Activated B cell treated with CpG ODN at 0.5 μM for 24 hours (primary cell): ENCODE measurements around the gene TICAM2. TPM values are rescaled to one million over a fixed set of nuclear protein-coding genes. Genes with fewer than 3 reads are reported as not detected.

ENCODE experiments used
- ATAC-seq: fragments of 200-7000 bp; cut with Tn5 transposase; one replicate; pipeline ENCODE4 v1.10.0; 2021; ENCODE audit warnings: low read depth, mild to moderate bottlenecking, moderate library complexity
- CTCF ChIA-PET: fragments of 350-600 bp; sonication (Branson Sonifier 250); formaldehyde crosslinking; loops from one replicate; lab custom pipeline; 2021; ENCODE audit warnings: antibody characterized with exemption; lab: Charles Lee
- POLR2A ChIA-PET: fragments of 350-600 bp; sonication (Branson Sonifier 250); formaldehyde crosslinking; loops from one replicate; lab custom pipeline; 2021; ENCODE audit warnings: antibody characterized with exemption; lab: Charles Lee
- DNase-seq: peaks from one replicate; pipeline ENCODE4 v3.0.0; 2022
- H3K27ac Mint-ChIP-seq: one replicate; pipeline ENCODE4 v1.8.0; 2020; ENCODE audit warnings: mixed read lengths
- H3K27me3 Mint-ChIP-seq: one replicate; pipeline ENCODE4 v1.8.0; 2021; ENCODE audit warnings: mixed read lengths
- H3K36me3 Mint-ChIP-seq: one replicate; pipeline ENCODE4 v1.8.0; 2021; ENCODE audit warnings: low read depth, mixed read lengths
- H3K4me1 Mint-ChIP-seq: one replicate; pipeline ENCODE4 v1.8.0; 2021; ENCODE audit warnings: mixed read lengths
- H3K4me3 Mint-ChIP-seq: one replicate; pipeline ENCODE4 v1.8.0; 2020; ENCODE audit warnings: mild to moderate bottlenecking, mixed read lengths
- H3K9me3 Mint-ChIP-seq: one replicate; pipeline ENCODE4 v1.8.0; 2020; ENCODE audit warnings: mixed read lengths
- CTCF ChIP-seq: fragments of 200-600 bp; IDR thresholded peaks from one replicate; pipeline ENCODE4 v1.8.0; 2022; ENCODE audit warnings: antibody characterized with exemption, mild to moderate bottlenecking
- intact Hi-C: fragments of 100-400 bp; cut with micrococcal nuclease; formaldehyde crosslinking; loops from one replicate; pipeline ENCODE4 v1.15.1; 2024
- total RNA-seq: library from RNA; stranded (reverse); gene quantifications from 2 replicates; pipeline ENCODE4 v1.2.3, GENCODE V29; 2022

TICAM2 gene
- total RNA-seq, 1 donor from 2014 or later = 12.4 TPM

- no peak for TF ChIP-seq CTCF
- DNase-seq = no peak
- POLR2A ChIA-PET = interaction anchor here (1.0 to 3.9 kb wide), 4 partner anchors 8 to 214 kb away, joined by 3 to 31 read pairs (median 14); partner anchors contain the start of gene TICAM2
- H3K4me1 Mint-ChIP-seq = peaks cover 67% of the 10 kb centered on the region
- intact Hi-C loops = loop anchor here (1.0 to 10.0 kb wide), 2 partner anchors 12 to 1032 kb away; partner anchors contain the start of gene SEMA6A
- peak overlapping the region; percentile 98 for H3K4me3 Mint-ChIP-seq
- no peaks in the 10 kb centered on the region for H3K9me3 Mint-ChIP-seq
- H3K36me3 Mint-ChIP-seq = peaks cover 57% of the 10 kb centered on the region
- H3K27ac Mint-ChIP-seq = peak overlapping the region; percentile 96
- no peak for ATAC-seq
- CTCF ChIA-PET = no interaction called here
- no peaks in the 10 kb centered on the region for H3K27me3 Mint-ChIP-seq
Measured at GRCh38 chr5:115542651-115543364, 59.5 kb downstream of the TICAM2 start.

- TF ChIP-seq CTCF = no peak
- ChIA-PET POLR2A (interaction anchor here (3.4 to 3.9 kb wide), 2 partner anchors 36 to 60 kb away, joined by 25 to 31 read pairs; partner anchors contain the start of gene TICAM2), CTCF (no interaction called here)
- Mint-ChIP-seq H3K27ac (no peak overlapping the region), H3K36me3 (peaks cover 63% of the 10 kb centered on the region), H3K9me3 (no peaks in the 10 kb centered on the region), H3K27me3 (no peaks in the 10 kb centered on the region), H3K4me3 (peak overlapping the region; percentile 98), H3K4me1 (peaks cover 73% of the 10 kb centered on the region)
- intact Hi-C loops = loop anchor here (1.0 to 10.0 kb wide), 2 partner anchors 11 to 1033 kb away; partner anchors contain the start of gene SEMA6A
- ATAC-seq (no peak), DNase-seq (no peak)
Measured at GRCh38 chr5:115542086-115542485, 60.2 kb downstream of the TICAM2 start.

- Mint-ChIP-seq H3K27ac (no peak overlapping the region), H3K9me3 (no peaks in the 10 kb centered on the region), H3K36me3 (peaks cover 68% of the 10 kb centered on the region), H3K27me3 (no peaks in the 10 kb centered on the region), H3K4me1 (peaks cover 78% of the 10 kb centered on the region), H3K4me3 (peak overlapping the region; percentile 98)
- no peak for TF ChIP-seq CTCF
- ATAC-seq (no peak), DNase-seq (no peak)
- intact Hi-C loops = loop anchor here (1.0 to 10.0 kb wide), 2 partner anchors 10 to 1033 kb away; partner anchors contain the start of gene SEMA6A
- ChIA-PET POLR2A (no interaction called here), CTCF (no interaction called here)
Measured at GRCh38 chr5:115541611-115542010, 60.7 kb downstream of the TICAM2 start.

GRCh38 chr5:115535479-115536035, 66.7 kb downstream of the TICAM2 start:
- Mint-ChIP-seq H3K9me3 (peaks cover 6% of the 10 kb centered on the region), H3K4me3 (no peak overlapping the region), H3K27ac (no peak overlapping the region), H3K4me1 (peaks cover 84% of the 10 kb centered on the region), H3K27me3 (no peaks in the 10 kb centered on the region), H3K36me3 (peaks cover 73% of the 10 kb centered on the region)
- ATAC-seq (no peak), DNase-seq (no peak)
- ChIA-PET POLR2A (no interaction called here), CTCF (interaction anchor here (0.7 kb wide), 1 partner anchor 39 kb away, joined by 4 read pairs; no protein-coding TSS in a partner anchor)
- intact Hi-C loops = no loop called here
- no peak for TF ChIP-seq CTCF

GRCh38 chr5:115532517-115532916, 69.8 kb downstream of the TICAM2 start:
- CTCF ChIA-PET = no interaction called here
- Mint-ChIP-seq H3K4me1 (peaks cover 73% of the 10 kb centered on the region), H3K9me3 (peaks cover 6% of the 10 kb centered on the region), H3K27me3 (no peaks in the 10 kb centered on the region), H3K36me3 (peaks cover 53% of the 10 kb centered on the region), H3K27ac (no peak overlapping the region), H3K4me3 (no peak overlapping the region)
- POLR2A ChIA-PET = no interaction called here
- intact Hi-C loops = no loop called here
- DNase-seq = no peak
- no peak for TF ChIP-seq CTCF
- no peak for ATAC-seq
